ENCODE data around the gene MIPOL1. TPM values are rescaled to one million over a fixed set of nuclear protein-coding genes. Genes with fewer than 3 reads are reported as not detected.
A peak's percentile ranks its signal among the peaks of the same experiment; 100 is the strongest.

Gene MIPOL1
- total and polyA plus RNA-seq, 9 of the 15 experiments (the other 6 are each of a cell fraction or from before 2014, with no cell fraction given): 6.7 to 21.9 (median 12.4) TPM

GRCh38 chr14:37167151-37168047, 30.3 kb upstream of the MIPOL1 start (continued):
- TF ChIP-seq NFIX (CRISPR knock-in tag; IDR thresholded peaks at IDR 0.05; ENCODE audit: low read depth): peak; percentile 65; the same call in 1 of the 2 replicates
- no peak for TF ChIP-seq E2F1 (CRISPR knock-in tag; IDR thresholded peaks at IDR 0.05)
- TF ChIP-seq RAD51 (IDR thresholded peaks at IDR 0.05; ENCODE audit: borderline replicate concordance, low read depth): no peak
- peak; percentile 93 for TF ChIP-seq CXXC5 (CRISPR knock-in tag; IDR thresholded peaks at IDR 0.05)
- TF ChIP-seq HLTF (IDR thresholded peaks at IDR 0.05): no peak
- no peak for TF ChIP-seq U2AF1 (optimal IDR thresholded peaks at IDR 0.05; ENCODE audit: low read depth, low read length)
- TF ChIP-seq CCNT2 (IDR thresholded peaks at IDR 0.05; ENCODE audit: borderline replicate concordance, extremely low read depth, insufficient read length, low read depth, low read length): no peak
- TF ChIP-seq ZNF274 (IDR thresholded peaks at IDR 0.05; ENCODE audit: borderline replicate concordance, low read depth, low read length): no peak
- no peak for TF ChIP-seq RFX5 (IDR thresholded peaks at IDR 0.05; ENCODE audit: low read depth, low read length)
- TF ChIP-seq, protein P1, sequence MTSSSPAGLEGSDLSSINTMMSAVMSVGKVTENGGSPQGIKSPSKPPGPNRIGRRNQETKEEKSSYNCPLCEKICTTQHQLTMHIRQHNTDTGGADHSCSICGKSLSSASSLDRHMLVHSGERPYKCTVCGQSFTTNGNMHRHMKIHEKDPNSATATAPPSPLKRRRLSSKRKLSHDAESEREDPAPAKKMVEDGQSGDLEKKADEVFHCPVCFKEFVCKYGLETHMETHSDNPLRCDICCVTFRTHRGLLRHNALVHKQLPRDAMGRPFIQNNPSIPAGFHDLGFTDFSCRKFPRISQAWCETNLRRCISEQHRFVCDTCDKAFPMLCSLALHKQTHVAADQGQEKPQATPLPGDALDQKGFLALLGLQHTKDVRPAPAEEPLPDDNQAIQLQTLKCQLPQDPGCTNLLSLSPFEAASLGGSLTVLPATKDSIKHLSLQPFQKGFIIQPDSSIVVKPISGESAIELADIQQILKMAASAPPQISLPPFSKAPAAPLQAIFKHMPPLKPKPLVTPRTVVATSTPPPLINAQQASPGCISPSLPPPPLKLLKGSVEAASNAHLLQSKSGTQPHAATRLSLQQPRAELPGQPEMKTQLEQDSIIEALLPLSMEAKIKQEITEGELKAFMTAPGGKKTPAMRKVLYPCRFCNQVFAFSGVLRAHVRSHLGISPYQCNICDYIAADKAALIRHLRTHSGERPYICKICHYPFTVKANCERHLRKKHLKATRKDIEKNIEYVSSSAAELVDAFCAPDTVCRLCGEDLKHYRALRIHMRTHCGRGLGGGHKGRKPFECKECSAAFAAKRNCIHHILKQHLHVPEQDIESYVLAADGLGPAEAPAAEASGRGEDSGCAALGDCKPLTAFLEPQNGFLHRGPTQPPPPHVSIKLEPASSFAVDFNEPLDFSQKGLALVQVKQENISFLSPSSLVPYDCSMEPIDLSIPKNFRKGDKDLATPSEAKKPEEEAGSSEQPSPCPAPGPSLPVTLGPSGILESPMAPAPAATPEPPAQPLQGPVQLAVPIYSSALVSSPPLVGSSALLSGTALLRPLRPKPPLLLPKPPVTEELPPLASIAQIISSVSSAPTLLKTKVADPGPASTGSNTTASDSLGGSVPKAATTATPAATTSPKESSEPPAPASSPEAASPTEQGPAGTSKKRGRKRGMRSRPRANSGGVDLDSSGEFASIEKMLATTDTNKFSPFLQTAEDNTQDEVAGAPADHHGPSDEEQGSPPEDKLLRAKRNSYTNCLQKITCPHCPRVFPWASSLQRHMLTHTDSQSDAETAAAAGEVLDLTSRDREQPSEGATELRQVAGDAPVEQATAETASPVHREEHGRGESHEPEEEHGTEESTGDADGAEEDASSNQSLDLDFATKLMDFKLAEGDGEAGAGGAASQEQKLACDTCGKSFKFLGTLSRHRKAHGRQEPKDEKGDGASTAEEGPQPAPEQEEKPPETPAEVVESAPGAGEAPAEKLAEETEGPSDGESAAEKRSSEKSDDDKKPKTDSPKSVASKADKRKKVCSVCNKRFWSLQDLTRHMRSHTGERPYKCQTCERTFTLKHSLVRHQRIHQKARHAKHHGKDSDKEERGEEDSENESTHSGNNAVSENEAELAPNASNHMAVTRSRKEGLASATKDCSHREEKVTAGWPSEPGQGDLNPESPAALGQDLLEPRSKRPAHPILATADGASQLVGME (CRISPR knock-in tag; IDR thresholded peaks at IDR 0.05): peak; percentile 97
- no peak for TF ChIP-seq PRDM10 (IDR thresholded peaks at IDR 0.05; ENCODE audit: partially characterized antibody)
- TF ChIP-seq HDAC8 (tag; IDR thresholded peaks at IDR 0.05): peak; percentile 97
- TF ChIP-seq SRSF7 (optimal IDR thresholded peaks at IDR 0.05; ENCODE audit: low read depth, low read length): no peak
- peak; percentile 88 for TF ChIP-seq ZNF444 (CRISPR knock-in tag; IDR thresholded peaks at IDR 0.05)
- no peak for TF ChIP-seq SAP30 (IDR thresholded peaks at IDR 0.05; ENCODE audit: borderline replicate concordance, insufficient read depth, low read depth, low read length, poor library complexity, severe bottlenecking)

All from K562 (cell line).